ENCODE measurements around the gene LRPAP1. TPM values are rescaled to one million over a fixed set of nuclear protein-coding genes. Genes with fewer than 3 reads are reported as not detected.

The LRPAP1 gene
- total and polyA plus RNA-seq, 2 experiments from 2014 or later: 191 to 299 TPM

DNA sequence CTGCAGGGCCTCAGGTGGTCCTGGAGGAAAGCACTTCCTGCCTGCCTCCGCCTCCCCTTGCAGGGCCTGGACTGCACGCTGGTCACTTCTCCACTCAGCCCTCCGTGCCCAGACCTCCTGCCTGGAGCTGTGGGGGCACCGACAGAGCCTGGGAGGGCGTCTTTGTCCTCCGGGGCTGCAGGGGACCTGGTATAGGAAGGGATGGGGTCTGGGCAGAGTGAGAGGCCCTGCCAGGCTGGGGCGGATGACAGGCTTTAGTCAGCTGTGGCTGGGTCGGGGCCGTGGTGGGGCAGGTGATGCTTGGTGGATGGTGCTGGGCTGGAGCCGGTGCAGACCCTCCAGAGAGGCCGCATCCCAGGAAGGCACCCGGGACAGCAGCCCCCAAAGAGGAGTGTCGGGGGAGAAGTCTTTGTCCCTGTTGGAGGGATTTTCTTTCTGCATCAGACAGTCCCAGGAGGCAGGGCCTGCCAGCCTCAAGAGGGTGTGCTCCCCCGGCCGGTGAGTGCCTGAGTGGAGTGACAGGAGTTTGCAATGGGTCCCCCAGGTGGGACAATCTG, 67.8 kb downstream of the LRPAP1 start:
- no peak for DNase-seq (ENCODE audit: low spot score)
- H3K36me3 ChIP-seq (replicated peaks; ENCODE audit: insufficient read depth, low read depth): no peaks in the 10 kb centered on the region
- no peak for TF ChIP-seq EZH2phosphoT487 (IDR thresholded peaks at IDR 0.05; ENCODE audit: low read depth, severe bottlenecking, unreplicated experiment)
- H3K9me2 ChIP-seq (replicated peaks; ENCODE audit: insufficient read depth): no peaks in the 10 kb centered on the region
- H4K20me1 ChIP-seq (ENCODE audit: insufficient read depth, poor library complexity, severe bottlenecking): no peaks in the 10 kb centered on the region
- no peak overlapping the region for H3K4me3 ChIP-seq
- H3K27ac ChIP-seq: no peak overlapping the region
- no peak overlapping the region for H2AFZ ChIP-seq
- H3K27me3 ChIP-seq: peaks cover 8% of the 10 kb centered on the region
- 79% methylated on average over 15 of the region's 15 CpGs for WGBS (ENCODE audit: low lambda C conversion rate, missing lambda C conversion rate)
- H3K9me3 ChIP-seq (ENCODE audit: low read depth): no peaks in the 10 kb centered on the region
- no peak overlapping the region for H3K4me2 ChIP-seq
- H3K79me2 ChIP-seq: no peaks in the 10 kb centered on the region
- H3K4me1 ChIP-seq (ENCODE audit: insufficient read depth): no peaks in the 10 kb centered on the region

DNA sequence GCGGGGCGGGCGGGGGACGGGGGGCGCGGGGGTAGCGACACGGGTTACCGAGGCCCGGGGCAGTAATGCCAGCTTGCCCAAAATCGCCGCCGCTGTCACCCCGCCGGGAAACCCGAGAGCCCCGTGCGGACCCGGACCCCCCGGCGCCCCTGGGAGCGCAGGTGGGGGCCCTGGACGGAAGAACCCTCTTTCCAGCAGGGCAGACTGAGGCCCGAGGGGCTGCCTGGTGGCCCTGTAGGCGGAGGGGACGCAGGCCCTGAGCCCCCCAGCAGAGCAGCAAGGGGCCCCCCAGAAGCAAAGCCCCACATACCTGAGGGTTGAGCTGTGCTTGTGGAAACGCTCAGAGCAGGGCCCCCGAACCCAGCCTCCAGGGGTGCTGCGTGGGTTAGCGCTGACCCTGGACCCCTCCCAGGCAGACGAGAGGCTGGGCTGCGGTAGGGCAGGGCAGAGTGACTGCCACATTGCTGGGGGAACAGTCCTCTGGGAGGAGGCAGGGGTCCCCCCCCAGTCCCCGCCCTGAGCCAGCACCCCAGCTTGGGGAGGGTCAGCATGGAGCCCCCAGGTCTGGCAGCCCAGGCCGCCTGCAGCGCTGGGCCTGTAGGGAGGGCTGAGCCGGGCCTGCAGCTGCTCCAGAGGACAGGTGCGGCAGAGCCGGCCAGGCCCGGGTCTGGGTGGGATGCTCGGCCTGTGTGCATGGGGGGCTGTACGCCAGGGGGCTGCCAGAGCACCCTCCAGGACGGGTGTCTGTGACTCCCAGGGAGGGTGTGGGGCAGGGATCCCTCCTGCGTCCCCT, 68.5 kb downstream of the LRPAP1 start:
- Histone ChIP-seq H3K27ac (no peak overlapping the region), H3K4me2 (peak overlapping the region; percentile 92), H3K27me3 (peaks cover 8% of the 10 kb centered on the region), H3K4me1 (ENCODE audit: insufficient read depth) (no peaks in the 10 kb centered on the region), H3K4me3 (no peak overlapping the region), H4K20me1 (ENCODE audit: insufficient read depth, poor library complexity, severe bottlenecking) (no peaks in the 10 kb centered on the region), H3K9me2 (replicated peaks; ENCODE audit: insufficient read depth) (no peaks in the 10 kb centered on the region), H2AFZ (no peak overlapping the region), H3K9me3 (ENCODE audit: low read depth) (no peaks in the 10 kb centered on the region), H3K36me3 (replicated peaks; ENCODE audit: insufficient read depth, low read depth) (no peaks in the 10 kb centered on the region), H3K79me2 (no peaks in the 10 kb centered on the region)
- 76% methylated on average over 31 of the region's 43 CpGs for WGBS (ENCODE audit: low lambda C conversion rate, missing lambda C conversion rate)
- TF ChIP-seq EZH2phosphoT487 (IDR thresholded peaks at IDR 0.05; ENCODE audit: low read depth, severe bottlenecking, unreplicated experiment) (no peak), EZH2 (IDR thresholded peaks at IDR 0.05; ENCODE audit: borderline replicate concordance) (no peak)
- TF ChIP-seq, protein P1, sequence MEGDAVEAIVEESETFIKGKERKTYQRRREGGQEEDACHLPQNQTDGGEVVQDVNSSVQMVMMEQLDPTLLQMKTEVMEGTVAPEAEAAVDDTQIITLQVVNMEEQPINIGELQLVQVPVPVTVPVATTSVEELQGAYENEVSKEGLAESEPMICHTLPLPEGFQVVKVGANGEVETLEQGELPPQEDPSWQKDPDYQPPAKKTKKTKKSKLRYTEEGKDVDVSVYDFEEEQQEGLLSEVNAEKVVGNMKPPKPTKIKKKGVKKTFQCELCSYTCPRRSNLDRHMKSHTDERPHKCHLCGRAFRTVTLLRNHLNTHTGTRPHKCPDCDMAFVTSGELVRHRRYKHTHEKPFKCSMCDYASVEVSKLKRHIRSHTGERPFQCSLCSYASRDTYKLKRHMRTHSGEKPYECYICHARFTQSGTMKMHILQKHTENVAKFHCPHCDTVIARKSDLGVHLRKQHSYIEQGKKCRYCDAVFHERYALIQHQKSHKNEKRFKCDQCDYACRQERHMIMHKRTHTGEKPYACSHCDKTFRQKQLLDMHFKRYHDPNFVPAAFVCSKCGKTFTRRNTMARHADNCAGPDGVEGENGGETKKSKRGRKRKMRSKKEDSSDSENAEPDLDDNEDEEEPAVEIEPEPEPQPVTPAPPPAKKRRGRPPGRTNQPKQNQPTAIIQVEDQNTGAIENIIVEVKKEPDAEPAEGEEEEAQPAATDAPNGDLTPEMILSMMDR (IDR thresholded peaks at IDR 0.05; ENCODE audit: poor library complexity): no peak
- no peak for DNase-seq (ENCODE audit: low spot score)

DNA sequence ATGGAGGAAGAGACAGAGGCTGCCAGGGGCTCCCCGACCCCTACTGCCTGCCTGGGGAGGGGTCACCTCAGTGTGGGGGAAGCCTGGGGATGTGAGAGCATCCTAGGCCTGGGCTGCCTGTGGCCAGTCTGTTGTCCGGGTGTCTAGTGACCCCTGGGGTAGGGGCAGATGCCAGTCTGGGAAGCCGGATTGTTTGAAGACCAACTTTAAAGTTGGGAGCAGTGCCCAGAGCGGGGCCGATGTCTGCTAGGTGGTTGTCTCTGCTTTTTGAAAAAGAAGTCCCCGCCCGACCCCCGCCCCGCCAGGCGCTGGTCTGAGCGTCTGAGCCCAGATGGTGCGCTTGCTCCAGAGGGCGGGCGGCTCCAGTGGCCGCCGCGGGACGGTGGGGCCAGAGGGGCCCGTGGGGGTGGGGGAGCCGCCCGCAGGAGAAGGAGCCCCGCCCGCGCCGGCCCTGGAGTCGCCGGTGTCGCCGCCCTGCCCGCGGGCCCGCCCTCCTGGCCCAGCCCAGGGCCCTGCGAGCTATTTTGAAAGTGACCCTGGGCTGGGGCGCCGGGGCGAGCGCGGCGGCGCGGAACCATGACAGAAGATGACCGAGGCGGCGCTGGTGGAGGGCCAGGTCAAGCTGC, 69.3 kb downstream of the LRPAP1 start, which contains the start of gene DOK7:
TSS of gene DOK7 (plus strand) at position 517 of the 626 bp plus-strand sequence. CDS start at position 587, 70 bp downstream.
- Histone ChIP-seq H3K79me2 (no peaks in the 10 kb centered on the region), H3K4me2 (peak within 1 kb of the TSS; percentile 92), H4K20me1 (ENCODE audit: insufficient read depth, poor library complexity, severe bottlenecking) (no peaks in the 10 kb centered on the region), H3K9me3 (ENCODE audit: low read depth) (no peaks in the 10 kb centered on the region), H3K27ac (no peak within 1 kb of the TSS), H3K27me3 (peaks cover 8% of the 10 kb centered on the region), H3K36me3 (replicated peaks; ENCODE audit: insufficient read depth, low read depth) (no peaks in the 10 kb centered on the region), H2AFZ (no peak within 1 kb of the TSS), H3K4me3 (no peak within 1 kb of the TSS), H3K4me1 (ENCODE audit: insufficient read depth) (no peaks in the 10 kb centered on the region), H3K9me2 (replicated peaks; ENCODE audit: insufficient read depth) (no peaks in the 10 kb centered on the region)
- TF ChIP-seq EZH2 (IDR thresholded peaks at IDR 0.05; ENCODE audit: borderline replicate concordance) (no peak), EZH2phosphoT487 (IDR thresholded peaks at IDR 0.05; ENCODE audit: low read depth, severe bottlenecking, unreplicated experiment) (no peak)
- TF ChIP-seq, protein P1 (IDR thresholded peaks at IDR 0.05; ENCODE audit: poor library complexity): no peak
- 47% methylated on average over 4 of the region's 44 CpGs for WGBS (ENCODE audit: low lambda C conversion rate, missing lambda C conversion rate)
- peak; percentile 54 for DNase-seq (ENCODE audit: low spot score)

DNA sequence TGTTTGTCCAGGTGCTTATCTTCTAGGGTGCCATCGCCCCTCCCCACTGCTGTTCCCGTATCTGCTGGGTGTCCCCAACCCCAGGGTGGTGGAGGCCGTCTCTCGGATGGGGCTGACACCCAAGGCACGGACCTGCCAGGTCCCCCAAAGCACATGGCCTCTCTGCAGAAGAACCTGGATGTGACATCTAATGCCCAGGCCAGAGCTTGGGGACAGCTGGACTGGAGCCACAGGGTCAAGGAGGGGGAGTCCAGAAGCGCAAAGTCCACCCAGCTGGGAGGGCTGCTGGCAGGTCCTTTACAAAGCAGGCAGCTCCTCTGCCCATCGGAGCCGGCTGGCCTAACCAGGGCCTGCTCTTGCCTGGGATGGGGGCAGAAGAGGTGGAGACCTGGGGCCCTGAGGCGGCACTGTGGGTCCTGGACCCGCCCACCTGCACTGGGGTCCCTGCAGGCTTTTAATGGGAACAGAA, 69.9 kb downstream of the LRPAP1 start:
- Histone ChIP-seq H3K9me3 (ENCODE audit: low read depth) (no peaks in the 10 kb centered on the region), H3K27me3 (peaks cover 8% of the 10 kb centered on the region), H3K36me3 (replicated peaks; ENCODE audit: insufficient read depth, low read depth) (no peaks in the 10 kb centered on the region), H3K27ac (no peak overlapping the region), H3K4me1 (ENCODE audit: insufficient read depth) (no peaks in the 10 kb centered on the region), H3K4me2 (no peak overlapping the region), H4K20me1 (ENCODE audit: insufficient read depth, poor library complexity, severe bottlenecking) (no peaks in the 10 kb centered on the region), H3K4me3 (no peak overlapping the region), H2AFZ (no peak overlapping the region), H3K79me2 (no peaks in the 10 kb centered on the region), H3K9me2 (replicated peaks; ENCODE audit: insufficient read depth) (no peaks in the 10 kb centered on the region)
- DNase-seq (ENCODE audit: low spot score): no peak
- no peak for TF ChIP-seq EZH2 (IDR thresholded peaks at IDR 0.05; ENCODE audit: borderline replicate concordance)
- no peak for TF ChIP-seq EZH2phosphoT487 (IDR thresholded peaks at IDR 0.05; ENCODE audit: low read depth, severe bottlenecking, unreplicated experiment)
- TF ChIP-seq, protein P1 (IDR thresholded peaks at IDR 0.05; ENCODE audit: poor library complexity): no peak
- 88% methylated on average over 10 of the region's 10 CpGs for WGBS (ENCODE audit: low lambda C conversion rate, missing lambda C conversion rate)
